GM19372 (cell line): ENCODE measurements around the gene DDIT4.
A peak's percentile ranks its signal among the peaks of the same experiment; 100 is the strongest.
"Not testable (repeated sequence)": the region's sequence is repeated elsewhere in the genome, so short reads cannot be mapped to it uniquely, and the experiment has no call there.

Experiments
- ATAC-seq: cut with Tn5 transposase; IDR thresholded peaks from one replicate; pipeline ENCODE4 v1.9.1; 2021; ENCODE audit warnings: mild to moderate bottlenecking, low read depth, moderate library complexity; ENCODE audit not compliant: unreplicated experiment

The DDIT4 gene, protein sequence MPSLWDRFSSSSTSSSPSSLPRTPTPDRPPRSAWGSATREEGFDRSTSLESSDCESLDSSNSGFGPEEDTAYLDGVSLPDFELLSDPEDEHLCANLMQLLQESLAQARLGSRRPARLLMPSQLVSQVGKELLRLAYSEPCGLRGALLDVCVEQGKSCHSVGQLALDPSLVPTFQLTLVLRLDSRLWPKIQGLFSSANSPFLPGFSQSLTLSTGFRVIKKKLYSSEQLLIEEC

DNA sequence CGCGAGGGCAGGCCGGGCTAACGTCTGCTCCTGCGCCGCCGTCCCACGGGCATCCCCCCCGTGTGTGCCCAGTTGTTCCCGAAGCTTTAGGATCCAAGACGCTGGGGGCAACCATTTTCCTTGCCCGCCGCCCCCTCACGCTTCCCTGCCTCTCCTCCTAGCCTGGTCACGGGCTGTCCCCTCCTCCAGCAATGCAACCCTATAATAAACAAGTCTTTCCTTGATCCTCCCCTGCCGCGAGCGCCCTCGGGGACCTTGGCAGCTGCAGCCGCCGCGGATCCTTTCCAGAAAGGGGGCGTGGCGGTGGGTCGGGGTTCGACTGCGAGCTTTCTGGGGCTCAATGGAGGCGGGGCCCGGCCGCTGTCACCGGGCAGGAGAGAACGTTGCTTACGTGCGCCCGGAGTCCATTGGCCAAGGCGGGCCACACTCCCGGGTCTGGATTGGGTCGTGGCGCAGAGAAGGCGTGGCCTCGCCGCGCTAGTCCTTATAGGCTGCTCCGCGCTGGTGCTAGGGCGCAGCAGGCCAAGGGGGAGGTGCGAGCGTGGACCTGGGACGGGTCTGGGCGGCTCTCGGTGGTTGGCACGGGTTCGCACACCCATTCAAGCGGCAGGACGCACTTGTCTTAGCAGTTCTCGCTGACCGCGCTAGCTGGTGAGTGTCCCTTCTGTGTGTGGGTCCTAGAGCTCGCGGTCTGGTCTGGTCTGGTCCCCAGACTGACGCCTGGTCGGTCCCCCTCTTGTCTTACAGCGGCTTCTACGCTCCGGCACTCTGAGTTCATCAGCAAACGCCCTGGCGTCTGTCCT, at the start of gene DDIT4:
TSS of gene DDIT4 (plus strand) at position 515 of the 803 bp plus-strand sequence. CDS start 293 bp downstream, outside the sequence.
- ATAC-seq: peak; percentile 83

DNA sequence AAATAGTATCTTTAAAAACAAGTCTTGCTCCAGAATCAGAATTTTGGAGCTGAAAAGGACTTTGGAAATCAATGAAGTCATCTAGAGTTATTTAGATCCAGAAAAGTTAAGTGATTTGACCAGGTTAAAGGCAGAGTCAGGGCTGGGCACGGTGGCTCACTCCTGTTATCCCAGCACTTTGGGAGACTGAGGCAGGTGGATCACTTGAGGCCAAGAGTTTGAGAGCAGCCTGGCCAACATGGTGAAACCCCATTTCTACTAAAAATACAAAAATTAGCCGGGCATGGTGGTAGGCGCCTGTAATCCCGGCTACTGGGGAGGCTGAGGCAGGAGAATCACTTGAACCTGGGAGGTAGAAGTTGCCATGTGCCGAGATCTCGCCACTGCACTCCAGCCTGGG, 49.5 kb upstream of the DDIT4 start:
- ATAC-seq: not testable (repeated sequence)

DNA sequence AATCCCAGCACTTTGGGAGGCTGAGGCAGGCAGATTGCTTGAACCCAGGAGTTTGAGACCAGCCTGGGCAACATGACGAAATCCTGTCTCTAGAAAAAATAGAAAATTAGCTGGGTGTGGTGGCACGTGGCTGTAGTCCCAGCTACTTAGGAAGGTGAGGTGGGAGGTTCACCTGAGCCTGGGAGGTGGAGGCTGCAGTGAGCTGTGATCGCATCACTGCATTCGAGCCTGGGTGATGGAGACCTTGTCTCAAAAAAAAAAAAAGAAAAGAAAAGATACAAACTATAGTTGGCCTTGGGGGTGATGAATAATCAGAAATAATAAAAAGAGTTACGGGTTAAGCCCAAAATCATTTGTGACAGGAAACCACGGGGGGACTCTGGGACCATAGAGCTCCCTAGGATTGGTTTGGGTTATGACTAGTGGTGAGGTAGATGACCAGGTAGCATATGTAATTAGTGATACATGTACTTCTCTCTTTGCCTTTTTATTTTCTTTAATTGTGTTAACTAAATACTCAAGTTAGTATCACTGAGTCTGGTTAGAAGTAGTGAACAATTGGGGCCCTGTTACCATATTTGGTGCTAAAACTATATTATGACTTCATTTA, 47.2 kb upstream of the DDIT4 start:
- no peak for ATAC-seq

DNA sequence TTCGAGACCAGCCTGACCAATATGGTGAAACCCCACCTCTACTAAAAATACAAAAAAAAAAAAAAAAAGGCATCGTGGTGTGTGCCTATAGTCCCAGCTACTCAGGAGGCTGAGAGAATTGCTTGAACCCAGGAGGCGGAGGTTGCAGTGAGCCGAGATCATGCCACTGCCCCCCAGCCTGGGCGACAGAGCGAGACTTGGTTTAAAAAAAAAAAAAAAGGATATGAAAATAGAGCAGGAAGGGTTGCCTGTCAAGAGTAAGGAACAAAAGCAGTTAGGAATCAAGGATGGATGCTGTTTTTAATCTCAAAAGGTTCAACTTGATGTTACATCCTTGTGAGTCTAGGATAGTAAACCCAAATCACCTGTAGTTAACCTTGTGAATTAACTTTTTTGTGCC, 45.9 kb upstream of the DDIT4 start:
- ATAC-seq: no peak

DNA sequence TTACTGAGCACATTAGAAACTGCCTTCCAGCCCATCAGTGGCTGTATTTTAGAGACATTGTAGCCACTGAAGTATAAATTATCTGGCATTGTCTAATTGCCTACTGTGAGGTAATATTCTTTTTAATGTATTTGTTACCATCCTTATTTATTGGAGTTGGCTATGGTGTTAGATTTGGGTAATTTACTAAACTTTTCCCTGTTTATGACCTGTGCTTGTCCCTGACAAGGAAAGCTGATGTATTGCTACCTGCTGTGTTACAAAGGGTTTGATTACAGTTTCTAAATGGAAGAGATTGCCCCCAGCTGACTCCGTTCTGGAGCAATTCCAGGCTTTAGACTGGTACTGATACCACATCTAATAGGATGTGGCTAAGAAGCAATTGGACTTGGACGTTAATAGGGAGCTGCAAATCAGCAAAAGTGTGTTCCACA, 45.4 kb upstream of the DDIT4 start:
- no peak for ATAC-seq

DNA sequence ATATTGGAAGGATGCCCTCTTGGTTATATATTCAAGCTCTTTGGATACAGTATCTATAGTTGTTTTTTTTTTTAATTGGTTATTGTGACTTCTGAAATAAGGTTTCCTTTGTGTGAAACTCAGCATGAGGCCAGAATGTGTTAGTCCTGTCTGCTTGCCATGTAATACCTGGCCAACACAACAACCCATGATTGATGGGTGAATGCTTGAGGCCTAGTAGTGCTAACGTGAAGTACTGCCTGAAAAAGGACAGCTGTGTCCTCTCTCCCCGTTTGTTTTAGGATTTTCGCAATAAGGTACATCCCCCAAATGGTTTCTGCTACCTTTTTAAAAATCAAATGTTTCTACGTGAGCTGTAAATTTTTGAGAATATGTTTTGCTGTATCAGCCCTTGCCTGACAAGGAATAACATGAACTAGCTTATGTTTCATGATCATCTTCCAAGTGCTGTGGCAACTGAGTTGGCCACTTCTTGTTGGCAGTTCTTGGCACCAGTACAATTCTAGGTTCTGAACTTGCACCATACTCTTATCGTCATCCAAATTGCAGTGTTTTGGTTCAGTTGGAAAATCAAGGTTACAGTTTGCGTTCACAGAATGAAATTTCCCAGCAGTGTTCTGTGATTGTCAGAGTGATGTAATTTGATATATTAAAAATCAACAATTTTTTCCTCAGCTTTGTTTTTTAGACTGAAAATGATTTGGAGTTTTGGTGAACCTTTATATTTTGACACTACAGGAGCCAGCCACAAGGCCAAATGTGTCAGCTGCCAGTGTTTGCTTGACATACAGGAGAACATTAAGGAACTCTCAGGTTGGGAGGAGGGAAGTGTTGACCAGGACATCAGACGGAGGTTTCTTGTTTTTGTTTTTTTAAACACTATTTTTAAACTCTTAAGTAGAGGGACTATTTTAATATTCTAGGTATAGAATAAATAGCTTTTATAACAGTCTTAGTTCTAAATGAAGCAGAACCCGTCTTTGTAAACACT, 44.2 kb upstream of the DDIT4 start:
- no peak for ATAC-seq

DNA sequence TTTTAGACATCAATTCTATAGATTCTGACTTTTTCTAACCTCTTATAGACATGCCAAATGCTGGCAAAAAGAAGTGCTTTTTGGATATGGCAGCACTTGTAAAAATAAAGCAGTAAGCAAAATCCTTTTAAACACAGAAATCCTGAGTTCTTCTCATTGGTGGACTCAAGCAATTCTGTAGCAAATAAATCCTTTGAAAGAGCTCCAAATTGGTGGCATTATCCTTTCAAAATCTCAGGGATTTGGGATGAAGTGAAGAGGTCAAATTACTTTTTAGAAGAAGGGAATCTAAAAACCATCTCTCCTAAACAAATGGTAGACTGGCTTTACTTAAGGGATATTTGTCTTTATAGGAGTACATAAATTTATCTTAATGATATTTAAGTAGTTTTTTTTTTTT, 40.1 kb upstream of the DDIT4 start:
- no peak for ATAC-seq

DNA sequence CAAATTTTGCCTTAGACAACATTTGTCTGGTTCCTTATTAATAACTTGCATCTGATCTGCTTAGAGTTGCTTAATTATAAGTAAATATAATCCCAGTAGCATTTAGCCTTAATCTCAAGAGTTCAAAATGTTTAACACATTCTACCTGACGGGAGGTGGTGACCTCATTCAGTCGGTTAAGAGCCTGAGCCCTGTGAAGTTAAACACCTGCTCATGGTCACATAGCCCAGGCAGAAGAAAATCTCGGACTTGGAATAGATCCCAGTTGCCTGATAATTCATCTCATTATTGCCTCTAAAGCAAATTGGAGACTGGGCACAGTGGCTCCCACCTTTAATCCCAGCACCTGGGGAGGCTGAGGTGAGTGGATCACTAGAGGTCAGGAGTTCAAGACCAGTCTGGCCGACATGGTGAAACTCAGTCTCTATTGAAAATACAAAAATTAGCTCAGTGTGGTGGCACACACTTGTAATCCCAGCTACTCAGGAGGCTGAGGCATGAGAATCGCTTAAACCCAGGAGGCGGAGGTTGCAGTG, 39.1 kb upstream of the DDIT4 start:
- no peak for ATAC-seq

DNA sequence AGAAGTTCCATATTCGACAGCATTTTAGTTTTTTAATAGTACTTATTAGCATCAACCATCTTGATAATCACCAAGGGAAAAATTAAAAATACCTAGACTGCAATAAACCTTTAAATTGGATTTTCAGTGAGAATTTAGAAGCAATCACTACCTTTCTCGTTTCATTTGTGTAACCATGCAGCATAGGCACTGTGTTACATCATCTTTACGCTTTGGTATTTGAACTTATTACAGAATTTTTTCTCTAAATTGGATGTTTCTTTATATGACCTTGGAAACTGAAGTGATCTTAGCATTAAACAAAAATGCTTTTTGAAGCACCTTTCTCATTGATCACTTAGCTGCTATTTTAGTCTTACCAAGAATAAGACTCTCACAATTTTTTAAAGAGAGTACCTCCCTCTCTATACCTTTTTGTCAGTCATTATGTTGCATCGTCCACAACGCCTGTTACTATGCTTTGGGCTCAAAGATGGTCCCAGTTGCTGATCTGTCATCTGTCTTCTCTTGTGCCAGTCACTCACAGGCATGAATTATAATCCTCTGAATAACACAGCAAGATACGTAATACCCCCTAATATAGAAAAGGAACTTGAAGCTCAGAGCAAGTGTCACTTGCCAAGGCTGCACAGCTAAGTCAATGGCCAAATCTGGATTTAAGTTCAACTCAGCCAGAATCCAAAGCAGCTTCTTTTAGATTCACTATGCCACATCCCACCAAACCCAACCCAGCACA, 38.0 kb upstream of the DDIT4 start:
- no peak for ATAC-seq

DNA sequence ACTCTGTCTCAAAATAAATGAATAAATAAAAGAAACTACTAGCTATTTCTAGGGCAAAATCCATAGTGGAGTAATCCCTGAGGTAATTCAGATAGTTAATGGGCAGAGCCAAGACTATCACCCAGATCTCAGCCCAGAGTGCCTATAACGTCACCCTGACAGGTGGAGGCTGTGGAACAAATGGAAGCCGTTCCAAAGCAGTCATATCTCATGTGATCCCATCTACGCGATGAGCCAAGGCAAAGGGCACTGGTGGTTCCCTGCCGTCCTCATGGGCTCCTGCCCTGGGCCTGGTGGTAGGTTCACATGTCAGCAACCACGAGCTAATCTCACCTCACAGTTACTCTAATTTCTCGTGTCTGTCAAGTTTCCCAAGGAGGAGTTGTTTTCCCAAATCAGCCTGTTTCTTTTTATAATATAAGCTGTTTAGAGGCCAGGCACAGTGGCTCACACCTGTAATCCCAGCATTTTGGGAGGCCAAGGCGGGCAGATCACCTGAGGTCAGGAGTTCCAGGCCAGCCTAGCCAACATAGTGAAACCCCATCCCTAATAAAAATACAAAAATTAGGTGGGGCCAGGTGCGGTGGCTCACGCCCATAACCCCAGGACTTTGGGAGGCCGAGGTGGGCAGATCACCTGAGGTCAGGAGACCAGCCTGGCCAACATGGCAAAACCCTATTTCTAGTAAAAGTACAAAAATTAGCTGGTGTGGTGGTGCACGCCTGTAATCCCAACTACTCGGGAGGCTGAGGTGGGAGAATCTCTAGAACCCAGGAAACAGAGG, 35.1 kb upstream of the DDIT4 start:
- no peak for ATAC-seq

DNA sequence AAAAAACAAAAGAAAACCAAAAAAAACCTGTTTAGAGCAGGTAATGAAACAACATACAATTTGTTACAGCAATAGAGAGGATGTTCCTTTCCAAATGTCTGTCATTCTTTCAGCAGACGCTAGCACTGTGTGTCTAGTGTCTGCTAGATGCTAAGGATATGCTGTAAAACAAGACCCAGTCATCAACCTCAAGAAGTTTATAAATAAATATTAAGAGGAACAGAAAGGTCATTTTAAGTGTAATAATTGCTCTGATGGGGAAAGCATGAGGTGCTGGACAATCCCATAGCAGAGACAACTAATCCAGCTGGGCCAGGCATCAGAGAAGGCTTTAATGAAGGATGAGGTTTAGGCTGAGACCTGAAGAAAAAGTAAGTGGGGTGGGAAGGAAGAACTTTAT, 34.3 kb upstream of the DDIT4 start:
- ATAC-seq: no peak

DNA sequence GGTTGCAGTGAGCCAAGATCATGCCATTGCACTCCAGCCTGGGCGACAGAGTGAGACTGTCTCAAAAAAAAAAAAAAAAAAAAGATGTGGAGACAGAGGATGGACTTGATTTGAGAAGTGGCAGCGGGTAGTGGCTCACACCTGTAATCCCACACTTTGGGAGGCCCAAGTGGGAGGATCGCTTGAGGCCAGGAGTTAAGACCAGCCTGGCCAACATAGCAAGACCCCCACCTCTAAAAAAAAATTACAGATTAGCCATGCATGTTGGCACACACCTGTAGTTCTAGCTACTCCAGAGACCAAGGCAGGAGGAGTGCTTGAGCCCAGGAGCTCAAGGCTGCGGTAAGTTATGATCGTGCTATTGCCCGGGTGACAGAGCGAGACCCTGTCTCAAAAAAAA, 33.4 kb upstream of the DDIT4 start:
- ATAC-seq: no peak

DNA sequence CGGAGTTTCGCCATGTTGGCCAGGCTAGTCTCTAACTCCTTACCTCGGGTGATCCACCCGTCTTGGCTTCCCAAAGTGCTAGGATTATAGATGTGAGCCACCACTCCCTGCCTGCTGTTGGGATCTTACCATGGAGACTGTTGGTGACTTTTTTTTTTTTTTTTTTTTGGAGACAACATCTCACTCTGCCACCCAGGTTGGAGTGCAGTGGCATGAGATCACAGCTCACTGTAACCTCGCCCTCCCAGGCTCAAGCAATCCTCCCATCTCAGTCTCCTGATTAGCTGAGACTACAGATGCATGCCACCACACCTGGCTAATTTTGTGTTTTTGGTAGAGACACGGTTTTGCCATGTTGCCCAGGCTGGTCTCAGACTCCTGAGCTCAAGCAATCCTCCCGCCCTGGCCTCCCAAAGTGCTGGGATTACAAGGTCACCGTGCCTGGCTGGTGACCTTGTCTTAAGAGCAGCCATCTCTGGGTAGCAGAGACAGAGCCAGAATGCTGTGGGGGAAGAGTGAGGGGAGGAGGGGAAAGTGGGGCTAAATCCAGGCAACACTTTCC, 32.0 kb upstream of the DDIT4 start:
- no peak for ATAC-seq

DNA sequence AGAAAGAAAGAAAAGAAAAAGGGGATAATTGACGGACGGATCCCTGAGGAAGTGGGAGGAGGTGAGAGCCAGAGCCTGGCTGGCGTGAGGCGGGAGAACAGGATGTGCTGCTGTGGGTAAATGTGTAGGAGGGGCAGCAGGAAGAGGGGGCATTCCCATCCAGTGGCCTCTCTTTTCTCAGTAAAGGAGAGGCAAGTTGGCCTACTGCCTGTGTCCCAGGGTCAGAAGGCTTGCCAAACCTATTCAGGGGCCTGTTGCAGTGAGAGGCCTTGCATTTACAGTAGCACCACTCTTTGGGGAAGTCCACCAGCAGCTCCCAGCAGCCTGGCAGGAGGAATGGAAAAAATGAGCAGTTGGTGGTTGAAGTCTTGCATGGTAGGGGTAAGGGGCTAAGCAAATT, 31.0 kb upstream of the DDIT4 start:
- ATAC-seq: no peak

DNA sequence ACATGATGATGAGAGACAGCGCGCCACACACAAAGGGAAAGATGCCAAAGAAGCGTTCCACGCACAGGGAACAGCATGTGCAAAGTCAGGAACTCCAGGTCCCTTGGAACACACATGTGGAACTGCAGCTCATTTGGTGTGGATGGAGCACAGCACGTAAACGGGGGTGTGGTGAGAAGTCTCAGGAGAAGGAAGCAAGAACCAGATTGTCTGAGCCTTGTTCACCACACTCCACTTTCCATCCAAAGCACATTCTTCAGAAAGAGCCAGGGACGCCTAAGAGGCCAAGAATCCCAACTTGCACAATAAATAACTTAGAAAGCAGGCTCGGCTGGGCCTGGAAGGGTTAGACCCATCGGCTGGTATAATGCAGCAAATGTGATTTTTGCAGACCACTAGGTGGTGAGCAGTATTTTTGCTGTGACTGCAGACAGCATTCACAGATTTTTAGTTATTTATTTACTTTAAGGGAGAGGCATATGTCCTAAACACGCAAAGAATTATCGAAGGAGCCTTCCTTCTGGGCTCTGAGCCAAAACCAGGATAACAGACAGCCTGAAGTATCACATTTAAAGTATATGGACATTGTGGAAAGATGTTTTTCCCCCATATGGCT, 29.8 kb upstream of the DDIT4 start:
- ATAC-seq: no peak

DNA sequence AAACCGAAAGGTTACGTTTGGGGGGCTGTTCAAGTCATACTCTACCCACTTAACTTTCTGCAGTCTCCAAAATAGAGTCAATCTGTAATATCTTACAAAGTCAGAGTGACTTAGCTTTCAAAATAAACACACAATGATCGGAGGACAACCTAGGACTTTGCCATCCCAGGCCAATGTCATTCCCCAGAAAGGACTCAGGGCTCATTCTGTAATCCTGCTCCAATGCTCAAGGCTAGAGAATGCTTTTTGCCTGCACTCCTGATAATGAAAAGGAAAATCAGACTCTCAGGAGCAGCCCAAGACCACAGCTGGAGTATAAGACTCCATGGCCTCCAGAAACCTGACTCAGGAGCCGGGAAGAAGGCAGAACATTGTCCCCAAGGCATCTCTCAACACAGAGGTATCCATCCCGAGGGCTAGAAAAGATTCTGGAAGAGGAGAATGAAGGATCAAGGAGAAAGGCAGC, 29.1 kb upstream of the DDIT4 start:
- ATAC-seq: no peak

DNA sequence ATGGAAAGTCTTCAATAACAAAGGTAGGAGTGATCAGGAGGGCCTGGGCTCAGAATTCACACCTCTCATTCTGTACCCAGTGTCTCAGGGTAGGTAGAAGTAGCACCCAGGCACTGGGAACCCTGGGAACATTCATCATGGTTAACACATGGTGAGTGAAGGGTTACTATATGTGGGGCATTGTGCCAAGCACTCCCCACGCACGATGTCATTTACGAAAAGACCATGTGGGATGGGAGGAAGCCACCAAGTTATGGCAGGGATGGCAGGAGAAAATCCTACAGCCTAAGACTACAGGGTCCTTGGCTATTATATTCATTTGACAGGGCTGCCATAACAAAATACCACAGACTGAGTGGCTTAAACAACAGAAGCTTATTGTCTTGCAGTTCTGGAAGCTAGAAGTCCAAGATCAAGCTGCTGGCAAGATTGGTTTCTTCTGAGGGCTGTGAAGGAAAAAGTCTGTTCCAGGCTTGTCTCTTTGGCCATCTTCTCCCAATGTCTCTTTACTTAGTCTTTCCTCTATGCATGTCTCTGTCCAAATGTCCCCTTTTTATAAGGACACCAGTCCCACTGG, 27.7 kb upstream of the DDIT4 start:
- ATAC-seq: no peak
